WERI-Rb-1 (cell line): ENCODE data around the gene TMEM178B.

Experiments used
- DNase-seq: peaks from one replicate; pipeline ENCODE4 v3.0.0-alpha.2; 2020
- H3K27ac ChIP-seq: fragments of 250-450 bp; sonication (Bioruptor Pico); 2 replicates; pipeline ENCODE4 v1.5.1; 2020; ENCODE audit warnings: mild to moderate bottlenecking, moderate library complexity
- H3K27me3 ChIP-seq: fragments of 250-450 bp; sonication (Bioruptor Pico); 2 replicates; pipeline ENCODE4 v1.5.1; 2021; ENCODE audit warnings: mild to moderate bottlenecking, low read depth, moderate library complexity; ENCODE audit not compliant: insufficient read depth, severe bottlenecking
- H3K36me3 ChIP-seq: fragments of 250-450 bp; sonication (Bioruptor Pico); 2 replicates; pipeline ENCODE4 v1.5.1; 2020; ENCODE audit warnings: mild to moderate bottlenecking, moderate library complexity
- H3K4me3 ChIP-seq: 2 replicates; pipeline ENCODE4 v1.5.1; 2011; ENCODE audit warnings: low read depth, mild to moderate bottlenecking, control low read depth, low read length
- H3K9me3 ChIP-seq: fragments of 250-450 bp; sonication (Bioruptor Pico); 2 replicates; pipeline ENCODE4 v1.5.1; 2021; ENCODE audit warnings: mild to moderate bottlenecking, moderate library complexity; ENCODE audit not compliant: severe bottlenecking
- TF ChIP-seq, protein P1 (sequence below): IDR thresholded peaks from 2 replicates; pipeline ENCODE4 v1.5.1; 2011; ENCODE audit warnings: low read depth, mild to moderate bottlenecking, control low read depth, inconsistent platforms, low read length

TMEM178B gene

DNA sequence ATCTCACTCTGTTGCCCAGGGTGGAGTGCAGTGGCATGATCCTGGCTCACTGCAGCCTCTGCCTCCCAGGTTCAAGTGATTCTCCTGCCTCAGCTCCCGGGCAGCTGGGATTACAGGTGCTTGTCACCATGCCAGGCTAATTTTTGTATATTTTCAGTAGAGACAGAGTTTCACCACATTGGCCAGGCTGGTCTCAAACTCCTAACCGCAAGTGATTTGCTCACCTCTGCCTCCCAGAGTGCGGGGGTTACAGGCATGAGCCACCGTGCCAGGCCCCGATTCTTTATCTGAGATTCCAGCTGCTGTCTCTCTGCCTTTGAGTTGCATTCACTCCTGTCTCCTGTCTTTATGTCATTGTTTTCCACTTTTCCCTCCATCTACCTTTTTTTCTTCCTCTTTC is 168.7 kb downstream of the TMEM178B start:
- TF ChIP-seq, protein P1, sequence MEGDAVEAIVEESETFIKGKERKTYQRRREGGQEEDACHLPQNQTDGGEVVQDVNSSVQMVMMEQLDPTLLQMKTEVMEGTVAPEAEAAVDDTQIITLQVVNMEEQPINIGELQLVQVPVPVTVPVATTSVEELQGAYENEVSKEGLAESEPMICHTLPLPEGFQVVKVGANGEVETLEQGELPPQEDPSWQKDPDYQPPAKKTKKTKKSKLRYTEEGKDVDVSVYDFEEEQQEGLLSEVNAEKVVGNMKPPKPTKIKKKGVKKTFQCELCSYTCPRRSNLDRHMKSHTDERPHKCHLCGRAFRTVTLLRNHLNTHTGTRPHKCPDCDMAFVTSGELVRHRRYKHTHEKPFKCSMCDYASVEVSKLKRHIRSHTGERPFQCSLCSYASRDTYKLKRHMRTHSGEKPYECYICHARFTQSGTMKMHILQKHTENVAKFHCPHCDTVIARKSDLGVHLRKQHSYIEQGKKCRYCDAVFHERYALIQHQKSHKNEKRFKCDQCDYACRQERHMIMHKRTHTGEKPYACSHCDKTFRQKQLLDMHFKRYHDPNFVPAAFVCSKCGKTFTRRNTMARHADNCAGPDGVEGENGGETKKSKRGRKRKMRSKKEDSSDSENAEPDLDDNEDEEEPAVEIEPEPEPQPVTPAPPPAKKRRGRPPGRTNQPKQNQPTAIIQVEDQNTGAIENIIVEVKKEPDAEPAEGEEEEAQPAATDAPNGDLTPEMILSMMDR = no peak
- no peak for DNase-seq
- H3K27me3 ChIP-seq = no peaks in the 10 kb centered on the region

DNA sequence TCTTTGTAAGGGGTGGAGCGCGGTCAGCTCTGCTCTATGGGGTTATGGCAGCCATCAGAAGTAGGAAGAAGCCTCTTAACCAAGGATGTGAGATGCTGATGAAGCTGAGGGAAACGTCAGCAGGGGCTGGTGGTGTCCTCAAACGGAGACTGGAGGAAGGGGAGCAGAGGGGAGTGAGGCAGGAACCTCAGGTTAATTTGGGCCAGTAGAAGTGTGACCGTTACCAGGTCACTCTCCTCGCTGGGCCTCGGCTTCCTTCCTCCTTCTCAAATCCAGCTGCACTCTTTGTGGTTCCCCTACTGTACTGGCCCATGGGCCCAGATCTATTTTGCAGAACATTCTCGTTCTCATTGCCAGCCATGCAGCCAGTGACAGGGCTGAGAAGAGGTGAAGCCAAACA is 169.5 kb downstream of the TMEM178B start:
- no peak overlapping the region for H3K27ac ChIP-seq
- H3K27me3 ChIP-seq = no peaks in the 10 kb centered on the region
- no peak overlapping the region for H3K4me3 ChIP-seq
- no peaks in the 10 kb centered on the region for H3K9me3 ChIP-seq
- TF ChIP-seq, protein P1 = no peak
- no peak for DNase-seq
- H3K36me3 ChIP-seq = no peaks in the 10 kb centered on the region

More for the DNA sequence above, 168.7 kb downstream of the TMEM178B start:
- Histone ChIP-seq H3K27ac (no peak overlapping the region), H3K4me3 (no peak overlapping the region), H3K36me3 (no peaks in the 10 kb centered on the region), H3K9me3 (no peaks in the 10 kb centered on the region)

DNA sequence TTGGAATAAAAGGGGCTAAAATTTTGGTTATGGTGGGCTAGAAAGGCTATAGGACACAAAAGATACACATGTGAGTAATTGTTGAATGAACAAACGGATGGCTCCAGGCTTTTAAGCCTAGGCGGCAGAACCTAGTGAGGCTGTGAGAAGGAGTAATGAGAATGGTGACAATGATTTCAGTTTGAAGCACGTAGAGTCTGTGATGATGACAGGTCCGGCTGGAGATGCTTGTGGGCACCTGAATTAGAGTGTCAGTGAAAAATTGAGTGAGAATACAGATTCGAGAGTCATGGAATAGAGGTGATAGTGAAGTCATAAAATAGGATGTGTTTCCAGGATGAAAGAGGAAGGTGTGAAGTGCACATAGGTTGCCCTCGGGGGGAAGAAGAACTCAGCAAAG is 170.6 kb downstream of the TMEM178B start:
- no peaks in the 10 kb centered on the region for H3K9me3 ChIP-seq
- TF ChIP-seq, protein P1 = no peak
- no peaks in the 10 kb centered on the region for H3K36me3 ChIP-seq
- H3K27ac ChIP-seq = no peak overlapping the region
- no peaks in the 10 kb centered on the region for H3K27me3 ChIP-seq
- DNase-seq = no peak
- no peak overlapping the region for H3K4me3 ChIP-seq

DNA sequence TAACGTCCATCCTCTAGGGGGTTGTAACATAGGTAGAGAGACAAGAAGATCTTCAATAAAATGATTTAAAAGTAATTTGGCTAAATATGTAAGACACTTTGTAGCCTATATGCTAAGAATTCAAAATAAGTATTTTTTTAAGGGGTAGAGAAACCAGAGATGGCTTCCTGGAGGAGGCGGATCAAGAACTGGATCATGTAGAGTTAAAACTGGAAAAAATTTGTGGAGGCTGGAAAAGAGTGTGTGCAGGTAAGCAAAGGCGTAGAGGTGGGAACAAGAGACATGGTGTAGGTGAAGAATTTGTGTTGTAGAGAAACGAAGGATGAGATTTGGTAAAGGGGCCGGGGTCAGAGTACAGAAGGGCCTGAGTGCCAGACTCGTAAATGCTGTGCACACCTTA is 172.6 kb downstream of the TMEM178B start:
- no peak overlapping the region for H3K4me3 ChIP-seq
- H3K9me3 ChIP-seq = no peaks in the 10 kb centered on the region
- H3K27me3 ChIP-seq = no peaks in the 10 kb centered on the region
- no peak overlapping the region for H3K27ac ChIP-seq
- no peaks in the 10 kb centered on the region for H3K36me3 ChIP-seq
- TF ChIP-seq, protein P1 = no peak
- no peak for DNase-seq

DNA sequence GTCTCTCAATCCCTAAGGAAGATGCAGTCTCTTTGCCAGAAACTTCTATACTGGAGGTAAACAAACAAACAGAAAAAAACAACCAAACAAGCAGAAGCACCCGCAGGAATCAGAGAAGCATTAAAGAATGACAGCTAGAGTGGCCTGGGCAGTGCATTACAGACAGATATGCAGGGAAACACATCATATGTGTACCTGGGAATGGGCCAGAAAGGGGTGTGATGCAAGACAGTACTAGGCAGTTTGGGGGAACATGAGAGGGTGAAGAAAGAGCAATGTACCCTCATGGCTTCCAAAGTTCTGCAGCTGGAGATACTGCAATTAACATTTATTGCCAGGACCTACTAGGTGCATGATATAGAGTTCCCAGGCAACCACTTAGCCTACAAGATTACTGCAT is 177.3 kb downstream of the TMEM178B start:
- H3K4me3 ChIP-seq = no peak overlapping the region
- H3K36me3 ChIP-seq = no peaks in the 10 kb centered on the region
- H3K27me3 ChIP-seq = no peaks in the 10 kb centered on the region
- TF ChIP-seq, protein P1 = no peak
- no peak overlapping the region for H3K27ac ChIP-seq
- DNase-seq = no peak
- no peaks in the 10 kb centered on the region for H3K9me3 ChIP-seq

DNA sequence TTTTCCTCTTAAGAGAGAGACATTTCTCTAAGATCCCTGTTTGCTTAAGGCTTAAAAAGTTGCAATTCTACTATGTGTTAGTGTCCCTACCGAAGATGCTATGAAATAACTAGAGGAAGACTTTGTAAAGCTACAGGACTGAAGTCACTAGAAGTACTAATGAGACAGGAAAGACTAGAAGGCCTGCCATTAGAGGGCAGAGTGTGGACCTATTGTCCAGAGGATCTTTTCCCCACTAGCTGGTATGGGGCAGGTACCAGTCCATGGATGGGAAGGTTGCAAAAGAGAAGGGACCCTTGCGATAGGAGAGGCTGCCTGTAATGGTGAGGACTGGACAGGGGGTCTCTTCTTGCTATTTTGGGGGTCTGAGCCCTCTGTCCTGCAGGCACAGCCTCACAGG is 178.1 kb downstream of the TMEM178B start:
- Histone ChIP-seq H3K9me3 (no peaks in the 10 kb centered on the region), H3K4me3 (no peak overlapping the region), H3K27me3 (no peaks in the 10 kb centered on the region), H3K27ac (no peak overlapping the region), H3K36me3 (no peaks in the 10 kb centered on the region)
- TF ChIP-seq, protein P1 = 0 out of 2 replicates have a peak, but pooled peaks have one; percentile 22
- DNase-seq = no peak
